WTC11 (cell line): ENCODE results near the gene PRRX1.

Experiments
- IRF1 ChIP-seq: sonication (generic); formaldehyde crosslinking; IDR thresholded peaks from 2 replicates; pipeline ENCODE4 v1.8.0; 2023; ENCODE audit warnings: missing genetic modification reagents
- MAX ChIP-seq: sonication (generic); formaldehyde crosslinking; IDR thresholded peaks from 2 replicates; pipeline ENCODE4 v1.8.0; 2022; ENCODE audit warnings: mild to moderate bottlenecking, missing genetic modification reagents

GRCh38 chr1:170657275-170657853 lies 6.6 kb upstream of the PRRX1 start:
- no peak for TF ChIP-seq MAX (CRISPR knock-in tag)
- no peak for TF ChIP-seq IRF1 (CRISPR knock-in tag)
